WTC11 (cell line): ENCODE measurements around the gene ZFYVE1. TPM values are rescaled to one million over a fixed set of nuclear protein-coding genes. Genes with fewer than 3 reads are reported as not detected.

Source experiments
- ATAC-seq: fragments of 200-7000 bp; cut with Tn5 transposase; 2 replicates; pipeline ENCODE4 v1.10.0; 2021; ENCODE audit warnings: mild to moderate bottlenecking, moderate library complexity
- CTCF ChIA-PET: fragments of 300-600 bp; sonication (Branson Sonifier 250); formaldehyde crosslinking; loops from one replicate; lab custom pipeline; 2021; ENCODE audit warnings: antibody characterized with exemption; lab: Charles Lee
- POLR2A ChIA-PET: fragments of 350-600 bp; sonication (Branson Sonifier 250); formaldehyde crosslinking; loops from one replicate; lab custom pipeline; 2021; ENCODE audit warnings: antibody characterized with exemption; lab: Charles Lee
- DNase-seq: peaks from one replicate; pipeline ENCODE4 v3.0.0; 2021; ENCODE audit warnings: low spot score
- H3K27ac Mint-ChIP-seq: 2 replicates; pipeline ENCODE4 v1.8.0; 2021; ENCODE audit warnings: mixed read lengths
- H3K27me3 Mint-ChIP-seq: 2 replicates; pipeline ENCODE4 v1.8.0; 2021; ENCODE audit warnings: low read depth, mild to moderate bottlenecking, moderate library complexity, mixed read lengths
- H3K36me3 Mint-ChIP-seq: 2 replicates; pipeline ENCODE4 v1.8.0; 2021; ENCODE audit warnings: mixed read lengths
- H3K4me1 Mint-ChIP-seq: 2 replicates; pipeline ENCODE4 v1.8.0; 2022; ENCODE audit warnings: mixed read lengths
- H3K4me3 Mint-ChIP-seq: 2 replicates; pipeline ENCODE4 v1.8.0; 2021; ENCODE audit warnings: mild to moderate bottlenecking, moderate library complexity, mixed read lengths
- H3K9me3 Mint-ChIP-seq: 2 replicates; pipeline ENCODE4 v1.8.0; 2021; ENCODE audit warnings: mixed read lengths
- ATF6 ChIP-seq: sonication (generic); formaldehyde crosslinking; IDR thresholded peaks from 2 replicates; pipeline ENCODE4 v1.8.1; 2023; ENCODE audit warnings: mild to moderate bottlenecking, missing genetic modification reagents
- ETV6 ChIP-seq: sonication (generic); formaldehyde crosslinking; IDR thresholded peaks from 2 replicates; pipeline ENCODE4 v1.8.1; 2022; ENCODE audit warnings: mild to moderate bottlenecking, missing genetic modification reagents
- GABPB1 ChIP-seq: sonication (generic); formaldehyde crosslinking; IDR thresholded peaks from 2 replicates; pipeline ENCODE4 v1.8.1; 2023; ENCODE audit warnings: mild to moderate bottlenecking, missing genetic modification reagents
- HMGXB4 ChIP-seq: sonication (generic); formaldehyde crosslinking; IDR thresholded peaks from 2 replicates; pipeline ENCODE4 v1.8.1; 2023; ENCODE audit warnings: mild to moderate bottlenecking, moderate library complexity, missing genetic modification reagents
- MAX ChIP-seq: sonication (generic); formaldehyde crosslinking; IDR thresholded peaks from 2 replicates; pipeline ENCODE4 v1.8.0; 2022; ENCODE audit warnings: mild to moderate bottlenecking, missing genetic modification reagents
- NR1H2 ChIP-seq: sonication (generic); formaldehyde crosslinking; IDR thresholded peaks from 2 replicates; pipeline ENCODE4 v1.9.0; 2021; ENCODE audit warnings: mild to moderate bottlenecking, moderate library complexity, missing genetic modification reagents
- SP1 ChIP-seq: sonication (generic); formaldehyde crosslinking; conservative IDR thresholded peaks from 2 replicates; pipeline ENCODE4 v1.8.1; 2022; ENCODE audit warnings: missing genetic modification reagents
- TEAD4 ChIP-seq: sonication (generic); formaldehyde crosslinking; IDR thresholded peaks from 2 replicates; pipeline ENCODE4 v1.8.0; 2022; ENCODE audit warnings: mild to moderate bottlenecking, missing genetic modification reagents
- USF1 ChIP-seq: sonication (generic); formaldehyde crosslinking; IDR thresholded peaks from 2 replicates; pipeline ENCODE4 v1.8.0; 2022; ENCODE audit warnings: mild to moderate bottlenecking, missing genetic modification reagents
- ZNF121 ChIP-seq: sonication (generic); formaldehyde crosslinking; IDR thresholded peaks from 2 replicates; pipeline ENCODE4 v1.8.0; 2023; ENCODE audit warnings: missing genetic modification reagents
- ZNF281 ChIP-seq: sonication (generic); formaldehyde crosslinking; IDR thresholded peaks from 2 replicates; pipeline ENCODE4 v1.8.0; 2023; ENCODE audit warnings: mild to moderate bottlenecking, missing genetic modification reagents
- ZNF317 ChIP-seq: sonication (generic); formaldehyde crosslinking; IDR thresholded peaks from 2 replicates; pipeline ENCODE4 v1.8.1; 2023; ENCODE audit warnings: low read depth, mild to moderate bottlenecking, moderate library complexity, missing genetic modification reagents, borderline replicate concordance
- ZNF423 ChIP-seq: fragments of 250-450 bp; sonication (Bioruptor Pico); IDR thresholded peaks from 2 replicates; pipeline ENCODE4 v2.1.2; 2022; ENCODE audit warnings: mild to moderate bottlenecking, moderate library complexity
- total RNA-seq: library from RNA; stranded (reverse); gene quantifications from 3 replicates; pipeline ENCODE4 v1.2.3, GENCODE V29; 2021
- TF ChIP-seq, protein P1 (sequence below): sonication (generic); formaldehyde crosslinking; IDR thresholded peaks from 2 replicates; pipeline ENCODE4 v1.8.0; 2022; ENCODE audit warnings: mild to moderate bottlenecking, missing genetic modification reagents
- TF ChIP-seq, protein P2 (sequence below): sonication (generic); formaldehyde crosslinking; conservative IDR thresholded peaks from 2 replicates; pipeline ENCODE4 v1.8.1; 2023; ENCODE audit warnings: mild to moderate bottlenecking, low read depth, missing genetic modification reagents, moderate library complexity
- TF ChIP-seq, protein P3 (sequence below): sonication (generic); formaldehyde crosslinking; IDR thresholded peaks from 2 replicates; pipeline ENCODE4 v1.8.0; 2022; ENCODE audit warnings: mild to moderate bottlenecking, missing genetic modification reagents
- TF ChIP-seq, protein P4 (sequence below): sonication (generic); formaldehyde crosslinking; IDR thresholded peaks from 2 replicates; pipeline ENCODE4 v1.8.1; 2022; ENCODE audit warnings: missing genetic modification reagents, borderline replicate concordance
- TF ChIP-seq, protein P5 (sequence below): sonication (generic); formaldehyde crosslinking; IDR thresholded peaks from 2 replicates; pipeline ENCODE4 v1.8.1; 2022; ENCODE audit warnings: mild to moderate bottlenecking, missing genetic modification reagents, moderate library complexity, borderline replicate concordance

ZFYVE1 gene
- total RNA-seq, 1 experiment from 2014 or later: 12.8 TPM

DNA sequence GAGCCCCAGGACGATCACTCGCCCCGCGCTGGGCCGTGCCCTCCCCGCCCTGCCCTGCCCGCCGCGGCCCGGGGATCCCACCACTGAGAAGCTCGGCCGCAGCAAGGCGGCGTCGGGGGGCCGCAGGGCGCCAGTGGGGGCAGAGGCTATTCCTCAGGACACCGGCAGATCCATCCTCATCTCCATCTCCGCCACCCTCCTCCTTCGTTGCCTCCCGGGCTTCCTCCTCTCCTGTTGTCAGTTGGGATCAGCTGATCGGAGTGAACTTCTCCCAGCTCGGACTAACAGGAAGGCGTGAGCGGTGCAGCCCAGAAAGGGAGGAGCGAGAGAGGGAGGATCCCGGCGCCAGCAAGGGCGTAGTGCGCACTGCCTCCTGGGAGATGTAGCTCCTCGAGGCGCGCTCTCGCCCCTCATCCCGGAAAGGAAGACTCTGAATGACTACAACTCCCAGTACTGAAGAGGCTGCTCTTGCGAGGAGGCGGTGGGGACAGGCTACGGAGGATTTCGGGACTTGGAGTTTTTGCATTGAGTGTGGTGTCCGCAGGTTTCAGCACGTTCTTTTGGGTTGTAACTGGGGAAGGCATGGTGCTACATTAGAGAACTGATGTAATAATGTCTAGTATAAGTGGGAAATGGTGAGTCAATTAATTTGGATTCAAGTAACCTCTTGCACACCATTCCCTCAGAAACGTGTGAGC is at the start of gene ZFYVE1 (continued):
- TF ChIP-seq, protein P1, sequence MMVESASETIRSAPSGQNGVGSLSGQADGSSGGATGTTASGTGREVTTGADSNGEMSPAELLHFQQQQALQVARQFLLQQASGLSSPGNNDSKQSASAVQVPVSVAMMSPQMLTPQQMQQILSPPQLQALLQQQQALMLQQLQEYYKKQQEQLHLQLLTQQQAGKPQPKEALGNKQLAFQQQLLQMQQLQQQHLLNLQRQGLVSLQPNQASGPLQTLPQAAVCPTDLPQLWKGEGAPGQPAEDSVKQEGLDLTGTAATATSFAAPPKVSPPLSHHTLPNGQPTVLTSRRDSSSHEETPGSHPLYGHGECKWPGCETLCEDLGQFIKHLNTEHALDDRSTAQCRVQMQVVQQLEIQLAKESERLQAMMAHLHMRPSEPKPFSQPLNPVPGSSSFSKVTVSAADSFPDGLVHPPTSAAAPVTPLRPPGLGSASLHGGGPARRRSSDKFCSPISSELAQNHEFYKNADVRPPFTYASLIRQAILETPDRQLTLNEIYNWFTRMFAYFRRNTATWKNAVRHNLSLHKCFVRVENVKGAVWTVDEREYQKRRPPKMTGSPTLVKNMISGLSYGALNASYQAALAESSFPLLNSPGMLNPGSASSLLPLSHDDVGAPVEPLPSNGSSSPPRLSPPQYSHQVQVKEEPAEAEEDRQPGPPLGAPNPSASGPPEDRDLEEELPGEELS (CRISPR knock-in tag): peak; percentile 51; the same call in 1 of the 2 replicates
- TF ChIP-seq TEAD4 (CRISPR knock-in tag) (no peak), ZNF121 (CRISPR knock-in tag) (no peak), MAX (peak; percentile 70; the same call in 1 of the 2 replicates), HMGXB4 (no peak), ZNF281 (CRISPR knock-in tag) (no peak), NR1H2 (CRISPR knock-in tag) (no peak), USF1 (CRISPR knock-in tag) (peak; percentile 82; the same call in 1 of the 2 replicates)
- TF ChIP-seq, protein P2, sequence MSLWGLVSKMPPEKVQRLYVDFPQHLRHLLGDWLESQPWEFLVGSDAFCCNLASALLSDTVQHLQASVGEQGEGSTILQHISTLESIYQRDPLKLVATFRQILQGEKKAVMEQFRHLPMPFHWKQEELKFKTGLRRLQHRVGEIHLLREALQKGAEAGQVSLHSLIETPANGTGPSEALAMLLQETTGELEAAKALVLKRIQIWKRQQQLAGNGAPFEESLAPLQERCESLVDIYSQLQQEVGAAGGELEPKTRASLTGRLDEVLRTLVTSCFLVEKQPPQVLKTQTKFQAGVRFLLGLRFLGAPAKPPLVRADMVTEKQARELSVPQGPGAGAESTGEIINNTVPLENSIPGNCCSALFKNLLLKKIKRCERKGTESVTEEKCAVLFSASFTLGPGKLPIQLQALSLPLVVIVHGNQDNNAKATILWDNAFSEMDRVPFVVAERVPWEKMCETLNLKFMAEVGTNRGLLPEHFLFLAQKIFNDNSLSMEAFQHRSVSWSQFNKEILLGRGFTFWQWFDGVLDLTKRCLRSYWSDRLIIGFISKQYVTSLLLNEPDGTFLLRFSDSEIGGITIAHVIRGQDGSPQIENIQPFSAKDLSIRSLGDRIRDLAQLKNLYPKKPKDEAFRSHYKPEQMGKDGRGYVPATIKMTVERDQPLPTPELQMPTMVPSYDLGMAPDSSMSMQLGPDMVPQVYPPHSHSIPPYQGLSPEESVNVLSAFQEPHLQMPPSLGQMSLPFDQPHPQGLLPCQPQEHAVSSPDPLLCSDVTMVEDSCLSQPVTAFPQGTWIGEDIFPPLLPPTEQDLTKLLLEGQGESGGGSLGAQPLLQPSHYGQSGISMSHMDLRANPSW (CRISPR knock-in tag): no peak
- TF ChIP-seq, protein P3, sequence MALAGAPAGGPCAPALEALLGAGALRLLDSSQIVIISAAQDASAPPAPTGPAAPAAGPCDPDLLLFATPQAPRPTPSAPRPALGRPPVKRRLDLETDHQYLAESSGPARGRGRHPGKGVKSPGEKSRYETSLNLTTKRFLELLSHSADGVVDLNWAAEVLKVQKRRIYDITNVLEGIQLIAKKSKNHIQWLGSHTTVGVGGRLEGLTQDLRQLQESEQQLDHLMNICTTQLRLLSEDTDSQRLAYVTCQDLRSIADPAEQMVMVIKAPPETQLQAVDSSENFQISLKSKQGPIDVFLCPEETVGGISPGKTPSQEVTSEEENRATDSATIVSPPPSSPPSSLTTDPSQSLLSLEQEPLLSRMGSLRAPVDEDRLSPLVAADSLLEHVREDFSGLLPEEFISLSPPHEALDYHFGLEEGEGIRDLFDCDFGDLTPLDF (CRISPR knock-in tag): no peak

DNA sequence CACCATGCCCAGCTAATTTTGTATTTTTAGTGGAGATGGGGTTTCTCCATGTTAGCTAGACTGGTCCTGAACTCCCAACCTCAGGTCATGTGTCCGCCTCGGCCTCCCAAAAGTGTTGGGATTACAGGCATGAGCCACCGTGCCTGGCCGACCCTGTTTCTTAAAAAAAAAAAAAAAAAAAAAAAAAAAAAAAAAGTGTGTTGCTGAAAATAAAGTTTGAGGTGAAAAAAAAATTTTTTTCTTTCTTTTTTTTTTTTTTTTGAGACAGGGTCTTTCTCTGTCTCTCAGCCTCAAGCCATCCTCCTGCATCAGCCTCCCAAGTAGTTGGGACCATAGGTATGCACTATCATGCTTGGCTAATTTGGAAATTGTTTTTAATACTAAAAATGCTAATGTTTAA is 42.7 kb upstream of the ZFYVE1 start:
- peaks cover 18% of the 10 kb centered on the region for H3K4me1 Mint-ChIP-seq
- H3K27me3 Mint-ChIP-seq: no peaks in the 10 kb centered on the region
- peaks cover 29% of the 10 kb centered on the region for H3K36me3 Mint-ChIP-seq
- DNase-seq: no peak
- no peak overlapping the region for H3K27ac Mint-ChIP-seq
- no peaks in the 10 kb centered on the region for H3K9me3 Mint-ChIP-seq
- ATAC-seq: no peak
- CTCF ChIA-PET: no interaction called here
- POLR2A ChIA-PET: interaction anchor here (0.8 kb wide), 1 partner anchor 84 kb away, joined by 6 read pairs; no protein-coding TSS in a partner anchor
- no peak overlapping the region for H3K4me3 Mint-ChIP-seq
- no peak for TF ChIP-seq GABPB1 (CRISPR knock-in tag)
- TF ChIP-seq, protein P4, sequence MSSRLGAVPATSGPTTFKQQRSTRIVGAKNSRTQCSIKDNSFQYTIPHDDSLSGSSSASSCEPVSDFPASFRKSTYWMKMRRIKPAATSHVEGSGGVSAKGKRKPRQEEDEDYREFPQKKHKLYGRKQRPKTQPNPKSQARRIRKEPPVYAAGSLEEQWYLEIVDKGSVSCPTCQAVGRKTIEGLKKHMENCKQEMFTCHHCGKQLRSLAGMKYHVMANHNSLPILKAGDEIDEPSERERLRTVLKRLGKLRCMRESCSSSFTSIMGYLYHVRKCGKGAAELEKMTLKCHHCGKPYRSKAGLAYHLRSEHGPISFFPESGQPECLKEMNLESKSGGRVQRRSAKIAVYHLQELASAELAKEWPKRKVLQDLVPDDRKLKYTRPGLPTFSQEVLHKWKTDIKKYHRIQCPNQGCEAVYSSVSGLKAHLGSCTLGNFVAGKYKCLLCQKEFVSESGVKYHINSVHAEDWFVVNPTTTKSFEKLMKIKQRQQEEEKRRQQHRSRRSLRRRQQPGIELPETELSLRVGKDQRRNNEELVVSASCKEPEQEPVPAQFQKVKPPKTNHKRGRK: no peak
- TF ChIP-seq ZNF423 (CRISPR knock-in tag): no peak
- TF ChIP-seq ATF6 (CRISPR knock-in tag): no peak
- TF ChIP-seq ZNF317 (CRISPR knock-in tag): no peak
- TF ChIP-seq ETV6 (CRISPR knock-in tag): no peak
- TF ChIP-seq, protein P5, sequence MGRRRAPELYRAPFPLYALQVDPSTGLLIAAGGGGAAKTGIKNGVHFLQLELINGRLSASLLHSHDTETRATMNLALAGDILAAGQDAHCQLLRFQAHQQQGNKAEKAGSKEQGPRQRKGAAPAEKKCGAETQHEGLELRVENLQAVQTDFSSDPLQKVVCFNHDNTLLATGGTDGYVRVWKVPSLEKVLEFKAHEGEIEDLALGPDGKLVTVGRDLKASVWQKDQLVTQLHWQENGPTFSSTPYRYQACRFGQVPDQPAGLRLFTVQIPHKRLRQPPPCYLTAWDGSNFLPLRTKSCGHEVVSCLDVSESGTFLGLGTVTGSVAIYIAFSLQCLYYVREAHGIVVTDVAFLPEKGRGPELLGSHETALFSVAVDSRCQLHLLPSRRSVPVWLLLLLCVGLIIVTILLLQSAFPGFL (CRISPR knock-in tag): no peak
- TF ChIP-seq SP1 (CRISPR knock-in tag): no peak
